ENCODE results near the gene RAC3.

- TF ChIP-seq, protein P1, sequence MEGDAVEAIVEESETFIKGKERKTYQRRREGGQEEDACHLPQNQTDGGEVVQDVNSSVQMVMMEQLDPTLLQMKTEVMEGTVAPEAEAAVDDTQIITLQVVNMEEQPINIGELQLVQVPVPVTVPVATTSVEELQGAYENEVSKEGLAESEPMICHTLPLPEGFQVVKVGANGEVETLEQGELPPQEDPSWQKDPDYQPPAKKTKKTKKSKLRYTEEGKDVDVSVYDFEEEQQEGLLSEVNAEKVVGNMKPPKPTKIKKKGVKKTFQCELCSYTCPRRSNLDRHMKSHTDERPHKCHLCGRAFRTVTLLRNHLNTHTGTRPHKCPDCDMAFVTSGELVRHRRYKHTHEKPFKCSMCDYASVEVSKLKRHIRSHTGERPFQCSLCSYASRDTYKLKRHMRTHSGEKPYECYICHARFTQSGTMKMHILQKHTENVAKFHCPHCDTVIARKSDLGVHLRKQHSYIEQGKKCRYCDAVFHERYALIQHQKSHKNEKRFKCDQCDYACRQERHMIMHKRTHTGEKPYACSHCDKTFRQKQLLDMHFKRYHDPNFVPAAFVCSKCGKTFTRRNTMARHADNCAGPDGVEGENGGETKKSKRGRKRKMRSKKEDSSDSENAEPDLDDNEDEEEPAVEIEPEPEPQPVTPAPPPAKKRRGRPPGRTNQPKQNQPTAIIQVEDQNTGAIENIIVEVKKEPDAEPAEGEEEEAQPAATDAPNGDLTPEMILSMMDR (conservative IDR thresholded peaks at IDR 0.05; ENCODE audit: low read length) = no peak
- no peak for TF ChIP-seq EZH2phosphoT487 (IDR thresholded peaks at IDR 0.05; ENCODE audit: borderline replicate concordance, low read depth, low read length)
These were observed 13.8 kb upstream of the RAC3 start for GRCh38 chr17:82017612-82018151.

Measured in OCI-LY7 (cell line).